Loucy (cell line): ENCODE measurements around the gene SDC3.

ENCODE experiments used
- H2AFZ ChIP-seq: fragments of 200-600 bp; sonication (generic); 2 replicates; pipeline ENCODE4 v1.6.0; 2016; ENCODE audit warnings: antibody characterized with exemption, mild to moderate bottlenecking, low read length, moderate library complexity
- H3F3A ChIP-seq: fragments of 200-600 bp; 2 replicates; pipeline ENCODE4 v1.6.0; 2016; ENCODE audit warnings: antibody characterized with exemption, low read depth, mild to moderate bottlenecking
- H3K27me3 ChIP-seq: fragments of 200-600 bp; sonication (generic); 2 replicates; pipeline ENCODE4 v1.6.1; 2014; ENCODE audit warnings: low read length, mild to moderate bottlenecking; ENCODE audit not compliant: insufficient read depth, poor library complexity, severe bottlenecking
- H3K36me3 ChIP-seq: fragments of 200-600 bp; sonication (generic); 2 replicates; pipeline ENCODE4 v1.6.1; 2016; ENCODE audit warnings: low read length; ENCODE audit not compliant: insufficient read depth
- H3K4me1 ChIP-seq: fragments of 200-600 bp; sonication (generic); 2 replicates; pipeline ENCODE4 v1.5.1; 2014; ENCODE audit warnings: low read length, mild to moderate bottlenecking; ENCODE audit not compliant: insufficient read depth, poor library complexity, severe bottlenecking
- H3K4me2 ChIP-seq: fragments of 200-600 bp; sonication (generic); 2 replicates; pipeline ENCODE4 v1.6.0; 2014; ENCODE audit warnings: antibody characterized with exemption, low read length, low read depth, mild to moderate bottlenecking; ENCODE audit not compliant: poor library complexity, severe bottlenecking
- H3K4me3 ChIP-seq: fragments of 200-600 bp; sonication (generic); 2 replicates; pipeline ENCODE4 v1.5.1; 2014; ENCODE audit warnings: low read length, mild to moderate bottlenecking, mixed read lengths; ENCODE audit not compliant: poor library complexity, severe bottlenecking
- H3K79me2 ChIP-seq: fragments of 200-600 bp; sonication (generic); 2 replicates; pipeline ENCODE4 v1.6.1; 2014; ENCODE audit warnings: low read length; ENCODE audit not compliant: insufficient read depth
- H3K9ac ChIP-seq: fragments of 200-600 bp; sonication (generic); 2 replicates; pipeline ENCODE4 v1.6.0; 2014; ENCODE audit warnings: mild to moderate bottlenecking, low read depth, low read length, moderate library complexity; ENCODE audit not compliant: poor library complexity, severe bottlenecking
- H3K9me2 ChIP-seq: fragments of 200-600 bp; sonication (generic); replicated peaks from 2 replicates; pipeline ENCODE4 v1.6.1; 2016; ENCODE audit warnings: low read depth, low read length, mixed read lengths
- H3K9me3 ChIP-seq: fragments of 200-600 bp; sonication (generic); 2 replicates; pipeline ENCODE4 v1.6.1; 2014; ENCODE audit warnings: mild to moderate bottlenecking, antibody characterized with exemption, low read length, low read depth; ENCODE audit not compliant: insufficient read depth
- H4K20me1 ChIP-seq: fragments of 200-600 bp; sonication (generic); 2 replicates; pipeline ENCODE4 v1.6.0; 2014; ENCODE audit warnings: antibody characterized with exemption, low read length, mild to moderate bottlenecking; ENCODE audit not compliant: insufficient read depth, poor library complexity, severe bottlenecking
- EZH2phosphoT487 ChIP-seq: fragments of 200-600 bp; IDR thresholded peaks from 2 replicates; pipeline ENCODE4 v1.6.1; 2018; ENCODE audit warnings: antibody characterized with exemption, mild to moderate bottlenecking, moderate library complexity, borderline replicate concordance
- TF ChIP-seq, protein P1 (sequence below): fragments of 200-600 bp; sonication (generic); conservative IDR thresholded peaks from 2 replicates; pipeline ENCODE4 v1.5.1; 2014; ENCODE audit warnings: mild to moderate bottlenecking, antibody characterized with exemption, low read length

The SDC3 gene

DNA sequence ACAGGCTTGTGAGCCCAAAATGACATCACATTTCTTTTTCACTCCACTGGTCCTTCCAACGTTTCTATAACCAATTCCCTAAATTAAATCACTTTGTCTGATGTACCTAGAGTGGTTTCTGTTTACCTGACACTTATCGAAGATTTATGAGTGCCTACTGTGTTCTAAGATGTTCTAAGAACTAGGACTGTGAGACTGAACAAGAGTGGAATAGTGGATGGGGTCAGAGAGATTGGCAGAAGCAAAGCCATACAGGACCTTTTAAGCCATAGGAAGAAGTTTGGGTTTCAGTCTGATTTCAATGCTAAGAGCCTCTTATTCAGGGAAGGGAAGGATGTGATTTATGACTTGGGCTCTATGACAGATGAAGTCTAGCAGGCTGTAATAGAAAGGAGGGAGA, 78.7 kb downstream of the SDC3 start:
- Histone ChIP-seq H3K4me3 (no peak overlapping the region), H4K20me1 (no peaks in the 10 kb centered on the region), H2AFZ (no peak overlapping the region), H3K9ac (no peak overlapping the region), H3K4me1 (no peaks in the 10 kb centered on the region), H3K36me3 (no peaks in the 10 kb centered on the region), H3K79me2 (no peaks in the 10 kb centered on the region), H3K9me3 (no peaks in the 10 kb centered on the region), H3K27me3 (peaks cover 11% of the 10 kb centered on the region), H3K4me2 (no peak overlapping the region), H3F3A (no peaks in the 10 kb centered on the region), H3K9me2 (no peaks in the 10 kb centered on the region)
- TF ChIP-seq, protein P1, sequence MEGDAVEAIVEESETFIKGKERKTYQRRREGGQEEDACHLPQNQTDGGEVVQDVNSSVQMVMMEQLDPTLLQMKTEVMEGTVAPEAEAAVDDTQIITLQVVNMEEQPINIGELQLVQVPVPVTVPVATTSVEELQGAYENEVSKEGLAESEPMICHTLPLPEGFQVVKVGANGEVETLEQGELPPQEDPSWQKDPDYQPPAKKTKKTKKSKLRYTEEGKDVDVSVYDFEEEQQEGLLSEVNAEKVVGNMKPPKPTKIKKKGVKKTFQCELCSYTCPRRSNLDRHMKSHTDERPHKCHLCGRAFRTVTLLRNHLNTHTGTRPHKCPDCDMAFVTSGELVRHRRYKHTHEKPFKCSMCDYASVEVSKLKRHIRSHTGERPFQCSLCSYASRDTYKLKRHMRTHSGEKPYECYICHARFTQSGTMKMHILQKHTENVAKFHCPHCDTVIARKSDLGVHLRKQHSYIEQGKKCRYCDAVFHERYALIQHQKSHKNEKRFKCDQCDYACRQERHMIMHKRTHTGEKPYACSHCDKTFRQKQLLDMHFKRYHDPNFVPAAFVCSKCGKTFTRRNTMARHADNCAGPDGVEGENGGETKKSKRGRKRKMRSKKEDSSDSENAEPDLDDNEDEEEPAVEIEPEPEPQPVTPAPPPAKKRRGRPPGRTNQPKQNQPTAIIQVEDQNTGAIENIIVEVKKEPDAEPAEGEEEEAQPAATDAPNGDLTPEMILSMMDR = no peak
- TF ChIP-seq EZH2phosphoT487 = no peak

- H3K79me2 ChIP-seq = no peaks in the 10 kb centered on the region
- no peaks in the 10 kb centered on the region for H3K9me2 ChIP-seq
- no peaks in the 10 kb centered on the region for H3F3A ChIP-seq
- TF ChIP-seq EZH2phosphoT487 = no peak
- TF ChIP-seq, protein P1 = no peak
- no peaks in the 10 kb centered on the region for H3K36me3 ChIP-seq
- H3K4me1 ChIP-seq = peaks cover 12% of the 10 kb centered on the region
- no peaks in the 10 kb centered on the region for H4K20me1 ChIP-seq
- no peak overlapping the region for H3K4me3 ChIP-seq
- H3K27me3 ChIP-seq = peaks cover 15% of the 10 kb centered on the region
- no peak overlapping the region for H2AFZ ChIP-seq
- no peak overlapping the region for H3K9ac ChIP-seq
- H3K9me3 ChIP-seq = no peaks in the 10 kb centered on the region
- H3K4me2 ChIP-seq = no peak overlapping the region
These were observed 83.7 kb downstream of the SDC3 start for GRCh38 chr1:30824736-30825429.

DNA sequence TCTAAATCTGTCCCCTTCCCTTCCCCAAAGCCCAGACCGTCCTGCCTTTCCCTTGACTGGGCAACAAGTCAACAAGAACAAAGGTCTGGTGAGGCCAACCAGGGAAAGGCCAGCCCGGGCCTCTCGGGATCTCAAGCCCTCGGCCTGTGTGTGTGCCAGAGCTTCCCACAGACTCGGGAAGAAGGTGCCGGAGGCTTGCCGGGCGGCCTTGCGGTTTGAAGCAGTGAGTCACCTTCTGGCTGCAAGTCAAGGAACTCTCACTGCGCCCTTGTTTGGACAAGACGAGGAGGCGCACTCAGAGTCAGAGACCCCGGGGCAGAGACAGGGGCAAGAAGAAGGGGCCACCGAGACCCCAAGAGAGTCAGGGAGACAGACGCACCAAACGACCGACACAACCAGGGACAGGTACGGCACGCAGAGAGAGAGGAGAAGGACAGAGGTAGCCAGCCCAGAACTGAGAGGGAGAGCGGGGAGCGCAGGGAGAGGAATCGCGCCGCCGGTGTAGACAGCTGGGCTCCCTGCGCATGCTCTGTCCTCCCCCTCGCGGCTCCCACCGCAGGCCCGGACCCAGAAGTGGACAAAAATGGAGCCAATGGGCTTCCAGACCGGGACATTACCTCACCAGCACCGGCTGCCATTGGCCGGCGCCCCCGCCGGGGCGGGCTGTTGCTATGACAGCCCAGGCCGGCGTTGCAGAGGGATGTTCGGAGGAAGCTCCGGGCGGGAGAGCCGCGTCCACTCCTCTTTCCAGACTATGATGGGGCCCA, 84.4 kb downstream of the SDC3 start:
- Histone ChIP-seq H3K9ac (no peak overlapping the region), H3K9me2 (no peaks in the 10 kb centered on the region), H3K79me2 (no peaks in the 10 kb centered on the region), H2AFZ (peak overlapping the region; percentile 62), H3K9me3 (no peaks in the 10 kb centered on the region), H3K4me2 (peak overlapping the region; percentile 59), H3K4me1 (peaks cover 12% of the 10 kb centered on the region), H4K20me1 (no peaks in the 10 kb centered on the region), H3K4me3 (peak overlapping the region; percentile 54), H3K36me3 (no peaks in the 10 kb centered on the region), H3F3A (no peaks in the 10 kb centered on the region), H3K27me3 (peaks cover 15% of the 10 kb centered on the region)
- TF ChIP-seq, protein P1 = no peak
- TF ChIP-seq EZH2phosphoT487 = no peak
